ENCODE results near the gene DNPH1.

DNA sequence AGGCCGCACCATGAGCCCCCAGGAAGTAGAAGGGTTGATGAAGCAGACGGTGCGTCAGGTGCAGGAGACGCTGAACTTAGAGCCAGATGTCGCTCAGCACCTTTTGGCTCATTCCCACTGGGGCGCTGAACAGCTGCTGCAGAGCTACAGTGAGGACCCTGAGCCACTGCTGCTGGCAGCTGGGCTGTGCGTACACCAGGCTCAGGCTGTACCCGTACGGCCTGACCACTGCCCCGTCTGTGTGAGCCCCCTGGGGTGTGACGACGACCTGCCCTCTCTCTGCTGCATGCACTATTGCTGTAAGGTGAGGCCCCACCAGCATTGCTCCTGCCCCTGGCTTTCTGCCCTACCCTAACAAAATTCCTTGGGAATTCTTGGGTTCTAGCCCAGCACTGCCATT, 13.1 kb downstream of the DNPH1 start:
- TF ChIP-seq, protein P1, sequence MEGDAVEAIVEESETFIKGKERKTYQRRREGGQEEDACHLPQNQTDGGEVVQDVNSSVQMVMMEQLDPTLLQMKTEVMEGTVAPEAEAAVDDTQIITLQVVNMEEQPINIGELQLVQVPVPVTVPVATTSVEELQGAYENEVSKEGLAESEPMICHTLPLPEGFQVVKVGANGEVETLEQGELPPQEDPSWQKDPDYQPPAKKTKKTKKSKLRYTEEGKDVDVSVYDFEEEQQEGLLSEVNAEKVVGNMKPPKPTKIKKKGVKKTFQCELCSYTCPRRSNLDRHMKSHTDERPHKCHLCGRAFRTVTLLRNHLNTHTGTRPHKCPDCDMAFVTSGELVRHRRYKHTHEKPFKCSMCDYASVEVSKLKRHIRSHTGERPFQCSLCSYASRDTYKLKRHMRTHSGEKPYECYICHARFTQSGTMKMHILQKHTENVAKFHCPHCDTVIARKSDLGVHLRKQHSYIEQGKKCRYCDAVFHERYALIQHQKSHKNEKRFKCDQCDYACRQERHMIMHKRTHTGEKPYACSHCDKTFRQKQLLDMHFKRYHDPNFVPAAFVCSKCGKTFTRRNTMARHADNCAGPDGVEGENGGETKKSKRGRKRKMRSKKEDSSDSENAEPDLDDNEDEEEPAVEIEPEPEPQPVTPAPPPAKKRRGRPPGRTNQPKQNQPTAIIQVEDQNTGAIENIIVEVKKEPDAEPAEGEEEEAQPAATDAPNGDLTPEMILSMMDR (IDR thresholded peaks at IDR 0.05) = no peak
- TF ChIP-seq POLR2A (IDR thresholded peaks at IDR 0.05) = no peak

Measured in body of pancreas (tissue), 4 donors.